ENCODE results near the gene KLHL17.

DNA sequence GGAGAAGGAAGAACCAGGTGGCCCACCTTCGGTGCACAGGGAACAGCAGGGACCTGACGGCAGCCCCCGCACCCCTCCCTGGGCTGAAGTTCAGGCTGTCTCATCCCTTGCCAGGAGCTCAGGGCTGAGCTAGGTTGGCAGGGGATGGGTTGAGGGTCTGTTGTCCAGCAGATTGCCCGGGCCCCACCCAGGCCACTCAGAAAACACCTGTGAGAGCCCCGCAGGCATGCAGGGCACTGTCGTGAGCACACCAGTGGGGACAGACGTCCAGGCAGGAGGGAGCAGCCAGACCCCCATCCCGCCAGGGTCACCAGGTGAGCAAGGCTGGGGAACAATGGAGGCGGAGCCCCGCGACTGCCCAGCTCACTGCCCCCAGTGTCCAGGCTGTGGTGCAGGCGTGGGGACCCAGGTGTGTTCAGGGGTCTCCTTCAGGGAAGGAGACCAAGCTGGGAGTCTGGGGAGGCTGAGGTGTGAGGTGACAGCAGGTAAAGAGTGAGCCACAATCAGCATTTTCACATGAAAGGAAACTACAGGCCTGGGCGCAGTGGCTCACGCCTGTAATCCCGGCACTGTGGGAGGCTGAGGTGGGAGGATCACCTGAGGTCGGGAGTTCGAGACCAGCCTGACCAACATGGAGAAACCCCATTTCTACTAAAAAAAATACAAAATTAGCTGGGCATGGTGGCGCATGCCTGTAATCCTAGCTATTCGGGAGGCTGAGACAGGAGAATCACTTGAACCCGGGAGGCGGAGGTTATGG is 46.1 kb upstream of the KLHL17 start:
- TF ChIP-seq, protein P1, sequence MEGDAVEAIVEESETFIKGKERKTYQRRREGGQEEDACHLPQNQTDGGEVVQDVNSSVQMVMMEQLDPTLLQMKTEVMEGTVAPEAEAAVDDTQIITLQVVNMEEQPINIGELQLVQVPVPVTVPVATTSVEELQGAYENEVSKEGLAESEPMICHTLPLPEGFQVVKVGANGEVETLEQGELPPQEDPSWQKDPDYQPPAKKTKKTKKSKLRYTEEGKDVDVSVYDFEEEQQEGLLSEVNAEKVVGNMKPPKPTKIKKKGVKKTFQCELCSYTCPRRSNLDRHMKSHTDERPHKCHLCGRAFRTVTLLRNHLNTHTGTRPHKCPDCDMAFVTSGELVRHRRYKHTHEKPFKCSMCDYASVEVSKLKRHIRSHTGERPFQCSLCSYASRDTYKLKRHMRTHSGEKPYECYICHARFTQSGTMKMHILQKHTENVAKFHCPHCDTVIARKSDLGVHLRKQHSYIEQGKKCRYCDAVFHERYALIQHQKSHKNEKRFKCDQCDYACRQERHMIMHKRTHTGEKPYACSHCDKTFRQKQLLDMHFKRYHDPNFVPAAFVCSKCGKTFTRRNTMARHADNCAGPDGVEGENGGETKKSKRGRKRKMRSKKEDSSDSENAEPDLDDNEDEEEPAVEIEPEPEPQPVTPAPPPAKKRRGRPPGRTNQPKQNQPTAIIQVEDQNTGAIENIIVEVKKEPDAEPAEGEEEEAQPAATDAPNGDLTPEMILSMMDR (IDR thresholded peaks at IDR 0.05), result no peak
- no peak for TF ChIP-seq POLR2A (IDR thresholded peaks at IDR 0.05)

All from heart left ventricle (tissue), 13 donors.